Mucosa of descending colon (tissue), 3 donors: ENCODE data around the gene POC1A. TPM values are rescaled to one million over a fixed set of nuclear protein-coding genes. Genes with fewer than 3 reads are reported as not detected.
A peak's percentile ranks its signal among the peaks of the same experiment; 100 is the strongest.

Experiments used
- ATAC-seq: fragments of 200-7000 bp; cut with Tn5 transposase; one replicate; pipeline ENCODE4 v1.9.1; 2020; ENCODE audit warnings: mild to moderate bottlenecking, moderate library complexity
- DNase-seq, 3 donors: peaks; one replicate each; pipeline ENCODE4 v3.0.0-alpha.2; 2020
- H3K36me3 ChIP-seq: fragments of 200-600 bp; one replicate; pipeline ENCODE4 v1.8.0; 2021; ENCODE audit warnings: low read depth, mild to moderate bottlenecking
- H3K4me1 ChIP-seq: fragments of 200-600 bp; one replicate; pipeline ENCODE4 v1.8.0; 2021; ENCODE audit warnings: low read depth, mild to moderate bottlenecking
- H3K4me3 ChIP-seq: fragments of 200-600 bp; one replicate; pipeline ENCODE4 v1.8.0; 2021; ENCODE audit warnings: mild to moderate bottlenecking
- H3K9me3 ChIP-seq: fragments of 200-600 bp; one replicate; pipeline ENCODE4 v1.8.0; 2021; ENCODE audit warnings: mild to moderate bottlenecking
- CTCF ChIP-seq: fragments of 200-600 bp; IDR thresholded peaks from one replicate; pipeline ENCODE4 v1.8.0; 2022; ENCODE audit warnings: antibody characterized with exemption, mild to moderate bottlenecking
- intact Hi-C, 2 donors: fragments of 100-400 bp; cut with DNase I in 1 of 2; cut with micrococcal nuclease in 1 of 2; formaldehyde crosslinking; loops; one replicate each; pipeline versions ENCODE4 v1.11.0 to v1.11.1; 2022; cut with DNase I, micrococcal nuclease
- total RNA-seq, 3 donors: library from RNA; stranded (reverse); fragmentation: NEBNext Ultra II Directional in 2 of 3; extraction: Animal tissue kit (Norgen Biotek cat#: 25700) in 2 of 3; gene quantifications; one replicate each; pipeline versions ENCODE4 v1.2.1 to v1.2.4, GENCODE V29; 2021 to 2023
- donor health status: DM: no; HTN: no; CAD: no; lungs with moderate emphysema.
- donor health status: DM: no; HTN: no; CAD: no.
- donor health status: DM: no; HTN: yes; CAD: no.

POC1A gene
- total RNA-seq, 3 donors from 2014 or later = 2.9 to 12.1 (median 7.7) TPM

GRCh38 chr3:52068730-52069129 lies 85.5 kb downstream of the POC1A start:
- no peak for TF ChIP-seq CTCF
- intact Hi-C loops = no loop called here
- peak in 2 of 3 donors; percentile 40 to 59 for DNase-seq

GRCh38 chr3:52068055-52068571 lies 86.1 kb downstream of the POC1A start:
- intact Hi-C loops = no loop called here
- Histone ChIP-seq H3K4me1 (peaks cover 8% of the 10 kb centered on the region), H3K4me3 (no peak overlapping the region), H3K9me3 (no peaks in the 10 kb centered on the region), H3K36me3 (no peaks in the 10 kb centered on the region)
- TF ChIP-seq CTCF = no peak
- DNase-seq = no peak
- ATAC-seq = no peak

More at GRCh38 chr3:52068730-52069129, 85.5 kb downstream of the POC1A start:
- Histone ChIP-seq H3K4me1 (peaks cover 8% of the 10 kb centered on the region), H3K4me3 (no peak overlapping the region), H3K9me3 (no peaks in the 10 kb centered on the region), H3K36me3 (no peaks in the 10 kb centered on the region)
- ATAC-seq = peak; percentile 36

GRCh38 chr3:52067526-52067925 lies 86.7 kb downstream of the POC1A start:
- intact Hi-C loops = no loop called here
- Histone ChIP-seq H3K4me3 (no peak overlapping the region), H3K36me3 (no peaks in the 10 kb centered on the region), H3K4me1 (peaks cover 8% of the 10 kb centered on the region), H3K9me3 (no peaks in the 10 kb centered on the region)
- DNase-seq = no peak
- ATAC-seq = no peak
- no peak for TF ChIP-seq CTCF

- H3K4me3 ChIP-seq = no peak overlapping the region
- intact Hi-C loops = no loop called here
- no peaks in the 10 kb centered on the region for H3K9me3 ChIP-seq
- ATAC-seq = no peak
- DNase-seq = no peak
- H3K36me3 ChIP-seq = no peaks in the 10 kb centered on the region
- H3K4me1 ChIP-seq = peaks cover 8% of the 10 kb centered on the region
- no peak for TF ChIP-seq CTCF
These were observed 87.2 kb downstream of the POC1A start for GRCh38 chr3:52067046-52067445.

GRCh38 chr3:52065264-52065756 lies 88.9 kb downstream of the POC1A start:
- Histone ChIP-seq H3K36me3 (no peaks in the 10 kb centered on the region), H3K4me1 (peaks cover 8% of the 10 kb centered on the region), H3K4me3 (no peak overlapping the region), H3K9me3 (no peaks in the 10 kb centered on the region)
- TF ChIP-seq CTCF = no peak
- intact Hi-C loops = no loop called here
- DNase-seq (peak in 2 of 3 donors; percentile 57 to 66), ATAC-seq (peak; percentile 67)

GRCh38 chr3:52064561-52064960 lies 89.7 kb downstream of the POC1A start:
- Histone ChIP-seq H3K4me3 (no peak overlapping the region), H3K9me3 (no peaks in the 10 kb centered on the region), H3K36me3 (no peaks in the 10 kb centered on the region), H3K4me1 (peaks cover 8% of the 10 kb centered on the region)
- DNase-seq (no peak), ATAC-seq (no peak)
- intact Hi-C loops = no loop called here
- no peak for TF ChIP-seq CTCF
